ENCODE results near the gene XRCC5.
A peak's percentile ranks its signal among the peaks of the same experiment; 100 is the strongest.

The XRCC5 gene

GRCh38 chr2:216081012-216081411 is 28.1 kb upstream of the XRCC5 start:
- peaks cover 7% of the 10 kb centered on the region for H3K4me1 ChIP-seq (ENCODE audit: insufficient read depth, insufficient read length)
- peak overlapping the region; percentile 99 for H3K9ac ChIP-seq (ENCODE audit: insufficient read length, low read depth)
- no peak for TF ChIP-seq SUZ12 (IDR thresholded peaks at IDR 0.05; ENCODE audit: extremely low read depth, insufficient read depth, insufficient read length)
- no peak for TF ChIP-seq ZNF274 (IDR thresholded peaks at IDR 0.05; ENCODE audit: low read depth, low read length)
- no peak for TF ChIP-seq YY1 (IDR thresholded peaks at IDR 0.05; ENCODE audit: insufficient read depth, insufficient read length)
- H3K4me3 ChIP-seq (ENCODE audit: insufficient read length, low read depth): peak overlapping the region; percentile 93
- H3K36me3 ChIP-seq (ENCODE audit: insufficient read depth, insufficient read length, low read length): peaks cover 4% of the 10 kb centered on the region
- peaks cover 4% of the 10 kb centered on the region for H3K27me3 ChIP-seq (ENCODE audit: insufficient read depth, insufficient read length)
- DNase-seq (ENCODE audit: low read depth, low spot score): no peak
- H3K9me3 ChIP-seq (ENCODE audit: insufficient read depth, low read length): no peaks in the 10 kb centered on the region

GRCh38 chr2:216081487-216082116 is 27.5 kb upstream of the XRCC5 start, which contains the start of the genes PECR and TMEM169:
Gene PECR (minus strand): TSS chr2:216081809. CDS start chr2:216081741, 68 bp downstream.
Gene TMEM169 (plus strand): TSS chr2:216081919. CDS start chr2:216095964, 14,045 bp downstream.
- Histone ChIP-seq H3K4me3 (ENCODE audit: insufficient read length, low read depth) (peak within 1 kb of the TSS; percentile 93), H3K9me3 (ENCODE audit: insufficient read depth, low read length) (no peaks in the 10 kb centered on the region), H3K27me3 (ENCODE audit: insufficient read depth, insufficient read length) (peaks cover 4% of the 10 kb centered on the region), H3K36me3 (ENCODE audit: insufficient read depth, insufficient read length, low read length) (no peaks in the 10 kb centered on the region), H3K9ac (ENCODE audit: insufficient read length, low read depth) (peak within 1 kb of the TSS; percentile 99), H3K4me1 (ENCODE audit: insufficient read depth, insufficient read length) (peaks cover 7% of the 10 kb centered on the region)
- TF ChIP-seq YY1 (IDR thresholded peaks at IDR 0.05; ENCODE audit: insufficient read depth, insufficient read length) (no peak), SUZ12 (IDR thresholded peaks at IDR 0.05; ENCODE audit: extremely low read depth, insufficient read depth, insufficient read length) (no peak), ZNF274 (IDR thresholded peaks at IDR 0.05; ENCODE audit: low read depth, low read length) (no peak)
- peak; percentile 57 for DNase-seq (ENCODE audit: low read depth, low spot score)

- H3K4me1 ChIP-seq (ENCODE audit: insufficient read depth, insufficient read length): peaks cover 7% of the 10 kb centered on the region
- H3K9ac ChIP-seq (ENCODE audit: insufficient read length, low read depth): peak overlapping the region; percentile 57
- H3K4me3 ChIP-seq (ENCODE audit: insufficient read length, low read depth): peak overlapping the region; percentile 93
- TF ChIP-seq SUZ12 (IDR thresholded peaks at IDR 0.05; ENCODE audit: extremely low read depth, insufficient read depth, insufficient read length) (no peak), YY1 (IDR thresholded peaks at IDR 0.05; ENCODE audit: insufficient read depth, insufficient read length) (no peak), ZNF274 (IDR thresholded peaks at IDR 0.05; ENCODE audit: low read depth, low read length) (no peak)
- peaks cover 4% of the 10 kb centered on the region for H3K27me3 ChIP-seq (ENCODE audit: insufficient read depth, insufficient read length)
- H3K36me3 ChIP-seq (ENCODE audit: insufficient read depth, insufficient read length, low read length): no peaks in the 10 kb centered on the region
- H3K9me3 ChIP-seq (ENCODE audit: insufficient read depth, low read length): no peaks in the 10 kb centered on the region
- DNase-seq (ENCODE audit: low read depth, low spot score): no peak
Observed at GRCh38 chr2:216082117-216082711, 26.9 kb upstream of the XRCC5 start.

- H3K4me3 ChIP-seq (ENCODE audit: insufficient read length, low read depth): peak overlapping the region; percentile 93
- no peak for DNase-seq (ENCODE audit: low read depth, low spot score)
- H3K27me3 ChIP-seq (ENCODE audit: insufficient read depth, insufficient read length): peaks cover 4% of the 10 kb centered on the region
- peak overlapping the region; percentile 57 for H3K9ac ChIP-seq (ENCODE audit: insufficient read length, low read depth)
- no peaks in the 10 kb centered on the region for H3K36me3 ChIP-seq (ENCODE audit: insufficient read depth, insufficient read length, low read length)
- H3K4me1 ChIP-seq (ENCODE audit: insufficient read depth, insufficient read length): peaks cover 7% of the 10 kb centered on the region
- TF ChIP-seq ZNF274 (IDR thresholded peaks at IDR 0.05; ENCODE audit: low read depth, low read length) (no peak), SUZ12 (IDR thresholded peaks at IDR 0.05; ENCODE audit: extremely low read depth, insufficient read depth, insufficient read length) (no peak), YY1 (IDR thresholded peaks at IDR 0.05; ENCODE audit: insufficient read depth, insufficient read length) (no peak)
- H3K9me3 ChIP-seq (ENCODE audit: insufficient read depth, low read length): no peaks in the 10 kb centered on the region
Observed at GRCh38 chr2:216082805-216083204, 26.3 kb upstream of the XRCC5 start.

- TF ChIP-seq YY1 (IDR thresholded peaks at IDR 0.05; ENCODE audit: insufficient read depth, insufficient read length): no peak
- TF ChIP-seq SUZ12 (IDR thresholded peaks at IDR 0.05; ENCODE audit: extremely low read depth, insufficient read depth, insufficient read length): no peak
- TF ChIP-seq ZNF274 (IDR thresholded peaks at IDR 0.05; ENCODE audit: low read depth, low read length): no peak
- H3K4me1 ChIP-seq (ENCODE audit: insufficient read depth, insufficient read length): peaks cover 7% of the 10 kb centered on the region
- DNase-seq (ENCODE audit: low read depth, low spot score): no peak
Observed at GRCh38 chr2:216083464-216084281, 25.5 kb upstream of the XRCC5 start.

GRCh38 chr2:216084547-216084946 is 24.6 kb upstream of the XRCC5 start:
- peaks cover 4% of the 10 kb centered on the region for H3K27me3 ChIP-seq (ENCODE audit: insufficient read depth, insufficient read length)
- no peaks in the 10 kb centered on the region for H3K9me3 ChIP-seq (ENCODE audit: insufficient read depth, low read length)
- peaks cover 7% of the 10 kb centered on the region for H3K4me1 ChIP-seq (ENCODE audit: insufficient read depth, insufficient read length)
- H3K36me3 ChIP-seq (ENCODE audit: insufficient read depth, insufficient read length, low read length): no peaks in the 10 kb centered on the region
- no peak overlapping the region for H3K9ac ChIP-seq (ENCODE audit: insufficient read length, low read depth)
- no peak overlapping the region for H3K4me3 ChIP-seq (ENCODE audit: insufficient read length, low read depth)
- DNase-seq (ENCODE audit: low read depth, low spot score): no peak
- no peak for TF ChIP-seq SUZ12 (IDR thresholded peaks at IDR 0.05; ENCODE audit: extremely low read depth, insufficient read depth, insufficient read length)
- no peak for TF ChIP-seq ZNF274 (IDR thresholded peaks at IDR 0.05; ENCODE audit: low read depth, low read length)
- no peak for TF ChIP-seq YY1 (IDR thresholded peaks at IDR 0.05; ENCODE audit: insufficient read depth, insufficient read length)

More at GRCh38 chr2:216083464-216084281, 25.5 kb upstream of the XRCC5 start:
- no peaks in the 10 kb centered on the region for H3K9me3 ChIP-seq (ENCODE audit: insufficient read depth, low read length)
- peak overlapping the region; percentile 68 for H3K9ac ChIP-seq (ENCODE audit: insufficient read length, low read depth)
- H3K27me3 ChIP-seq (ENCODE audit: insufficient read depth, insufficient read length): peaks cover 4% of the 10 kb centered on the region
- H3K36me3 ChIP-seq (ENCODE audit: insufficient read depth, insufficient read length, low read length): no peaks in the 10 kb centered on the region
- H3K4me3 ChIP-seq (ENCODE audit: insufficient read length, low read depth): no peak overlapping the region
